Esophagus squamous epithelium (tissue), 4 donors: ENCODE data around the gene ZNF446.

Experiments
- CTCF ChIP-seq, 6 experiments: fragments of 450-650 bp in 4 of 6; fragments of 200-600 bp in 2 of 6; sonication (generic) in 2 of 6; IDR thresholded peaks; one replicate each; pipeline ENCODE4 v1.5.1; 2016 to 2019; ENCODE audit warnings: antibody characterized with exemption in 6 of 6, mild to moderate bottlenecking in 4 of 6, moderate library complexity in 4 of 6
- POLR2A ChIP-seq, 4 donors: fragments of 450-650 bp; IDR thresholded peaks; one replicate each; pipeline ENCODE4 v1.6.1; 2017; ENCODE audit warnings: antibody characterized with exemption in 4 of 4, mild to moderate bottlenecking in 4 of 4, moderate library complexity in 3 of 4

DNA sequence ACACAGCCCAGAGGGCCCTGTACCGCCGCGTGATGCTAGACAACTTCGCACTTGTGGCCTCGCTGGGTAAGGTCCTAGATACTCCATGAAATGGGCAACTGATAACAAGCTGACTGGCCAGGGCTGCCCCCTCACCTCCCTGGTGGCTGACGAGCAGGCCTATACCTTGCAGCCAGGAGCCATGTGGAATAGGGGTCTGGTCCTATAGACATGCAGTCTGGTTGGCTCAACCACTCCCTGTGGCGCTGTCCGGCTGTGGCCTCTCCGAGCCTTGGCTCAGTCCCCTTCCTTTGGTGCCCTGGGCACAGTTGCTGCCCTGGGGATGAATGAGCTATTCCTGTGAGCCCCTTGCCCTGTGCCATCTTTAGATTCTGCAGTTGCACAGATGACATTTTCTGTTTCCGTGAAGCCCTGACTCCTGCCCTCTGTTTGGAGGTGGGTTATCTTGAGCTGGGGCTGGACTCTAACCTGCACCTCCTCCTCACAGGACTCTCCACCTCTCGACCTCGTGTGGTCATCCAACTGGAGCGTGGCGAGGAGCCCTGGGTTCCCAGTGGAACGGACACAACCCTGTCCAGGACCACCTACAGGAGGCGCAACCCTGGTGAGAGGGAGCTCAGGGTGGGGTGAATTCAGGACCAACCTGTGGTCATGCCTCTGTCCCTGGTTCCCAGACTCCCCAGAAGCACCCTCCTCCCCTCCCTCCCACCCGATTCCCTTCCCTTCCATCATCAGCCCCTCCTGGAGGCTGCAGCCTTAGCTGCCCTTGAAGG lies 6.7 kb upstream of the ZNF446 start:
- TF ChIP-seq CTCF (IDR thresholded peaks at IDR 0.05) (no peak), POLR2A (IDR thresholded peaks at IDR 0.05) (no peak)
